HG02623 (cell line): ENCODE data around the gene AREL1.

Experiments
- ATAC-seq: cut with Tn5 transposase; IDR thresholded peaks from one replicate; pipeline ENCODE4 v1.9.1; 2021; ENCODE audit warnings: moderate library complexity; ENCODE audit not compliant: unreplicated experiment

The AREL1 gene

DNA sequence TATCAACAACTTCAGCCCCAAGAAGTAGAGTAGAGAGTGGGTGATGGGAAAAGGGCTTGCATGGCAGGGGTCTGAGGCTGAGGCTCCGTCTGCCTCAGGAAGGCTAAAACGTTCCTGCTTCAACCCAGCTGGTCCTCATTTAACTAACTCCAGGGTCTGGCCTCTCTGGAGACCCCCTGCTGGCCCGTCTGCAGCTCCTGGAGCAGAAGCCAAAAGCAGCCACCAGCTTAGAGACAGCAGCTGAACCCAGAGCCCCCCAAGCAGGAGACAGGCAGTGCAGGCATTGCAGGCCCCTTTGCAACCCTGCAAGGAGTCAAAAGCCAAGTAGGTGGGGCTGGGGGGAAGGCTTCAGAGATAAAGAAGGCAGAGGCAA, 75.7 kb downstream of the AREL1 start:
- no peak for ATAC-seq

DNA sequence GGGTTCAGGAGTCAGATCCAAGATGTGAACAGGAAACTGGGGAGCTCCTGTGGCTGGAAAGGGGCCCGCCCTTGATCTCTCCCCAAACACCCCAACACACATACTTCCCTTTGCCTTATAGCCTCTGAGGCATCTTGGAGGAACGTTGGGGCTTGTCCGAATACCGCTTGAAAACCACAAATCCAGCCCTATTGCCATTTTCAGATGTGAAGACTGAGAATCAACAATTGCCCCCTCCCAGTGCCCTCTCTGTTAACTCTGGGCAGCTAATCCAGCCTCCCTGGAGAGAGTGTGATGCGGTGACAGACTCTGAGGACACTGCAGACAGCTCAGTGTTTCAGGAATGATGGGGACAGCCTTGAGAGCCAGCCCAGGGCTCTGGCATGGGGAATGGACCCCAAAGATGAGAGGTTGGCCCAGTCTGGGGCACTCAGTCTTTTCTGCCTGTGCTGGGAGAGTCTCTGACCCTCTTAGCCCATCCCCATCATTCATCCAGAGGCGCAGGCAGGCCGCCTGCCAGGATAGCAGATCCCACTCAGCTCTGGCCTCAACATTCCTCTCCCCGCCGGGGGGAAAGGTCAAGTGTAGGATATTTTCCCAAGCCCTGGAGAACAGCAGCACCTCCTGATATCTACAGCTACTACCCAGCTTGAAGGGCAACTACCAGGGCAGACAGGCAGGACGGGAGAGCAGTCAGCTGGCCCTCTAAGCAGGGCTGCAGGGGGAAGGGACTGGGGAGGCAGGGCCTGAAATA, 76.3 kb downstream of the AREL1 start:
- no peak for ATAC-seq

GRCh38 chr14:74635847-74636246, 77.0 kb downstream of the AREL1 start:
- ATAC-seq = no peak

GRCh38 chr14:74634964-74635363, 77.9 kb downstream of the AREL1 start:
- ATAC-seq = no peak

GRCh38 chr14:74634481-74634880, 78.4 kb downstream of the AREL1 start:
- no peak for ATAC-seq

DNA sequence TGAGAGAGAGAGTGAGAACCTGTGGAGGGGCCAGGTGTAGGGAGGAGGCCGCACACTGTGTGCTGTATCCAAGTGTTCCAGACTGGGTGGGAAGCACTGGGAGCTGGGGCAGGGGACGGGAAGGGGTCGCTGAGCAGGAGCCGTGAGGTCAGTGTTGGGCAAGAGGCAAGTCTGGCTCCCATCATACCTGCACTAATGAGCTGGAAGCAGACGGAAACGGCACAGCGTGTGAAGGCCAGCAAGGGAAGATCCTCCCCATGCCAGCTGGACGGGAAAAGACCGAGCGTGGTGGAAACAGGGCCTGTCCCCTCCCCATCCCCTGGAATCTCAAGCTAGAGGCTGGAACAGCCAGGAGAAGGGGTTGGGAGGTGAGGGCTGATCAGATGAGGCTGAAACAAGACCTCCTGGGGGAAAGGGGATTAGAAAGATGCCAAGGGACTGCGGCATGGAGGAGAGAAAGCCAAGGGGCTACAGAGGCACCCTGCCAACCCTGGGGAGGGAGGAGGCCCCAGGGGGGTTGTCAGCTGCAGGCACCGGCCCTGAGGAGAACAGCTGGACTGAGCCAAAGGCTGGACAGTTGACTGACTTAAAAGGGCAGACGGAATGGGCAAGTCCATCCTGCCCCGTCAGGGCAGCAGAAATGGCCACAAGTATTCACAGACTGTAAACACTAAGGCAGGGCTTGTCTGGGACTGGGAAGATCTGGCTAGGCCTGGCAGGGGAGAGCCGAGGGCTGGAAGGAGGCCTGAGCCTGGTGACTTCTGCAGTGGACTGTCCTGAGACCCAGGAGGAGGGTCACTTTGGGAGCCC, 81.8 kb downstream of the AREL1 start:
- ATAC-seq = no peak

DNA sequence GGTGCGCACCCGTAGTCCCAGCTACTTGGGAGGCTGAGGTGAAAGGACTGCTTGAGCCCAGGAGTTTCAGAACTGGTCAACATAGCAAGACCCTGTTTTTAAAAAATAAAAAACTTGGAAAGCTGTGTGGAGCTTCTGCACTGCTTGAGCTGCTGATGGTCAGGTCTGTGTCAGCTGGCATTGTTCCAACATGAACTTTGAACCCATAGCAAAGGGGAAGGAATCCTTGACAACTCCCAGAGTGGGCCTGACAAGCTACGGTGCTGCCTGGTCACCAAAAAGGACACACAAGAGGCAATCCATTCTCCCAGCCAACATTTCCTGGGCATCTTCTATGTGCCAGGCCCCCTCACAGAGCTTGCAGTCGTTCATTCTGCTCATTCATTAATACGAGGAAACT, 84.5 kb downstream of the AREL1 start:
- ATAC-seq = no peak

DNA sequence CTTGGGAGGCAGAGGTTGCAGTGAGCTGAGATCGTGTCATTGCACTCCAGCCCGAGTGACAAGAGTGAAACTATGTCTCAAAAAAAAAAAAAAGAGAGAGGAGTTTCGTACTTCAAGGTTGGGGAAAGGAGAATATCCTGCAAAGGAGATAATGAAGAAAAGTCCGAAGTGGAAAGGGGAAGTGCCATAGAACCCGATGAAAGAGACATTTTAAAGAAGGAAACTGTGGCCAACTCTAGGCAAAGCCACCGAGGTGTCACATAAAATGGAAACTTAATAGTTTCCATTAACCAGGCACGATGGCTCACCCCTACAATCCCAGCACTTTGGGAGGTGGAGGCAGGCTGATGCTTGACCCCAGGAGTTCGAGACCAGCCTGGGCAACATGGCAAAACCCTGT, 85.8 kb downstream of the AREL1 start:
- ATAC-seq = no peak

- no peak for ATAC-seq
Measured at GRCh38 chr14:74622257-74622656, 90.6 kb downstream of the AREL1 start.

GRCh38 chr14:74621556-74621955, 91.3 kb downstream of the AREL1 start:
- no peak for ATAC-seq

DNA sequence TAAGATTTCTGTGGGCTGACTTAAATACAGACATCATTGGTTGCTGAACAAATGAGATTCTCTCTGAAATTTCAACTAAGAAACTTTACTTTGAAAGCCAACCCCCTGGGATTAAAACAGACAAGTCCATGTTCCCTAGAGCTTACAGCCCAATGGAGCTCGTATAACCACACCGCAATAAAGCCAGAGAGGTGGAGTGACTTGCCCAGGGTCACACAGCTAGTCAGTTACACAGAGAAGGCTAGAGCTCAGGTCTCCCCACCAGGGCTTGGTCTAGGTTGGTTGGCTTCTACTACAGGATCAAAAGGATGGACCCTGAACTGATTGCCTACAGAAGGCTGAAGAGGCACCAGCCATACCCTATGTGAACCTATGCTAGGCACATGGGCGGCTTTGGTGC, 92.0 kb downstream of the AREL1 start:
- ATAC-seq = no peak

- no peak for ATAC-seq
Measured at GRCh38 chr14:74620497-74620921, 92.4 kb downstream of the AREL1 start.

DNA sequence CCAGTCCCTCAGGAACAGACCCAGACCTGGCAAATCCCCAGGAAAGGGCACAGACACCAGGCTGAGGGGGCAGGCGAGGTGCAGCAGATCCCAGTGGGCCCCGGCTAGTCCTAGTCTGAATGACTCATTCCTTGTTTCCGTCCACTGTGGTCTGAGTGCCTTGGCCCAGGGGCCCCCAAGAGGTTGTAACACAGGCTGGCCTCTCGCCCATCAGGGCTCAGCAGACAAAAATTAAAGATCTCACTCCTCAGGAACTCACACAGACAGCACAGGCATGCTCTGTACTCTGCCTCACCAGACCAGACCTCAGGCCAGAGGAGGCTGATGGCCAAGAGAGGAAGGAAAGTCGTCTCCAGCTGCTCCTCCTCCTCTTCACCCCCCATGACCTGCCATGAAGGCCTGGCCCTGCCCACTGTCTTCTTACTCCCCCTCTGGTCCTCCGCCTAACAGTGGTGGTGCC, 93.2 kb downstream of the AREL1 start:
- ATAC-seq = no peak

DNA sequence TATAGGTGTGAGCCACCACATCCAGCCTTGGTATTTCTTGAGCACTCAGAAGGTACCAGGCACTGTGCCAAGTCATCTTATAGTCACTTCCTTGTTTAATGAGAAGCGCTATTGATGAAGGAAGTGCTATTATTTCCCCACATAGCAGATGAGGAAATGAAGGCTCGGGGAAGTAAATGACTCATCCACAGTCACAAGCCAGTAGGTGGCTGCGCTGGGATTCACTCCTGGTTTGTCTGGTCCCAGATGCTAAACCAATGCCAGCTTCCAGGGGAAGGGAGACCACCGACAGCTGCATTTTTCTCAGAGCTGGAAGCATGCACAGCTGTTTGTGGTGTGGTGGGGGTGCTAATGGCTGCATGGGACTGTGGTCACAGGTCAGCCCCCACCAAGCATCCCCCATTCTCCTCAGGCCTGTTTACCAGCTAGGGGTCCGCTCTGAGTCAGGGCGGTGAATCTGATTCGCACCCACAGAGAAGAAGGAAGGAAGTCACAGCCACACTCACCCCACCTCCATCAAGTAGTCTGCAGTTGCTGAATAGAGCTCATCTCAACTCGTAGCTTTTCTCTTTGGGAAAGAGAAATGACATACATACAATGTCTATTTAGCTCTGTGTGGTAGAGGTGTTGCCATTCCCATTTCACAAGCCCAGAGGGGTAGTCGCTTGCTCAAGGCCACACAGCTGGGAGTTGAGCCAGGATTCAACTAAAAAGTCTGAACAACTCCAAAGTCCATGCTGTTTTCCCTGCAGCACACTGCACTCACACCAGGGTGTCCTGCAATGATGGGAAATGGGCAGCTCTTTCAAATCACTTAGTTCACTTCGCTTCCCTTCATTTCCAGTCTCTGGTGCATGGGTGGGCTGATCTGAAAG, 94.6 kb downstream of the AREL1 start:
- no peak for ATAC-seq

DNA sequence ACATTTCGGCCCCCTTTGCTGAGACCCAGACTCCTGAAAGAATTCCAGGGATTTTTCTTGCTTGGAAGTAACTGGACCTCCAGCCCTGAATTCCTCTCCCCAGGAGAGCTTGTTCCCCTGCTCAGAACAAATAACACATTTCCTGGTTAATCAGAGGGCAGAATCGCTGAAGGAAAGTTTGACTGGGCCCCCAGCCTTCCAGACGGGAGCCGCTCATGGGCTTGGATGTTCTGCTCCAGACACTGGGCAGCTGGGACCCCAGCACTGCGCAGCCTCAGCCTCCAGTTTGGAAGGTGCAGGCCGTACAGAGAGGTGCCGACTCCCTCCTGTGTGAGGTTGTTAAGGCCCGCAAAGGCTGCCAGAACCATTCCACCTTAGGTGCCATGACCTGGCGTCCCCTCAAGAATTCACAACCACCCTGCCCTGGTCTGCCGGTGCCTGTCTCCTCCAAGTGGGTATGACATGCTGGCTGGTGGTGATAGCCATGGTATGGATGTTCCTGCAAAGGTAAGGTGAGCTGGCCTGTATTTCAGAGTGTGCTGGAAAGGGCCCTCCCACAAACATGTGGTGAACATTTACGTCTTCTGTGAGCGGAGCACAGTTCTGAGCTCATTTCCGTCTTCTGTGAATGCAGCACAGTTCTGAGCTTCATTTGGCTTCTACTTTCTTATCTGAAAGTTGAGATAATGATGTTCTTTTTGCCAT, 95.7 kb downstream of the AREL1 start:
- ATAC-seq = no peak

DNA sequence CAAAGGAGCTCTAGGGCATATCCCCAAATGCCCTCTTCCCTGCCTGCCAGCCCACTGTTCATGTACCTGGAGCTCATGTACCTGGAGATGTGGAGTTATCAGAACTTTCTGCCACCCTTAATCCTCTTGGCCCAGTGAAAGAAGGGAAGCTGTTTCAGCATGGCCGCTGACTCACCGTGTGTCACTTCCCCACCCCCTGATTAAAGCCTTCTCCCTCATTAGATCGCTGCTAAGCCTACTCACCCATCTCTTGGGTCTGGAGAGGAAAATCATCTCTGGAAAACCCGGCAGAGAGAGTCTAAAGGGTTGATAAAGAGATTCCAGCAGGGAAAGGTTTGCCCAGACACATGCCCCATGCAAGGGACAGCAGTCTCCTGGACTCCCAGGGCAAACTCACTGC, 96.4 kb downstream of the AREL1 start:
- ATAC-seq = no peak

- ATAC-seq = no peak
Measured at GRCh38 chr14:74615735-74616134, 97.1 kb downstream of the AREL1 start.

GRCh38 chr14:74614508-74615495, 98.1 kb downstream of the AREL1 start:
- no peak for ATAC-seq

DNA sequence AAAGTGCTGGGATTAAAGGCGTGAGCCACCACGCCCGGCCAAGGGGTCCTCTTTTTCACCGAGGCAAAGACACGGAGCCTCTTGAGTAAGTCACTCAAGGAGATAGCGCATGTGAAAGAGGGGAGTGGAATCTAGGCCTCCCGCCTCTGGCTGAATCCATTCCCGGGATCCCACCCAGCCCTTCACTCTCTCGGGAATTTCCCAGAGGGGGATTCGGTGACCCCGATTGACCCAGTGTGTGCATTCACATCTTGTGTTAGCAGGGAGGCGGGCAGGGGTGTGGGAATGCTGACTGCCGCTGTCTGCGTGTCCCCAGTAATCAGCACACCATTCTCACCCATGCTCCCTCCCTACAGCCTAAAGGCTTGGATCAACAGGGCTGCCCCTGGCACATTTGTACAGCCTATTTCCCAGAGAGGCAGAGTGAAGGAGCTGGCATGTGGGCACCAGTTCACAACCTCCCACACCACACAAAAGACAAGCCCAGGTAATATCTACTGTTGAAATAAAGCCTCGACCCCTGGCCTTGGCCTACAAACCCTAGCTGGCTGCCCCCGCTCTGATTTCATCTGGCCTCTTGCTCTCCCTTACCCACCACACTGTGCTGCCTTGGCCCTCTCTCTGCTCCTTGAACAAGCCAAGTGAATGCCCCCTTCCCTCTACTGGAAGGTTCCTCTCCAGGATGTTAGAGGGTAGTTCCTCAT, 99.5 kb downstream of the AREL1 start:
- ATAC-seq = no peak
